HG03280 (cell line): ENCODE measurements around the gene PFN3.
"Not testable (repeated sequence)": the region's sequence is repeated elsewhere in the genome, so short reads cannot be mapped to it uniquely, and the experiment has no call there.

Source experiments
- ATAC-seq: cut with Tn5 transposase; IDR thresholded peaks from one replicate; pipeline ENCODE4 v1.9.1; 2021; ENCODE audit warnings: mild to moderate bottlenecking, moderate library complexity; ENCODE audit not compliant: unreplicated experiment

Gene PFN3

GRCh38 chr5:177425801-177426565 lies 25.5 kb upstream of the PFN3 start:
- peak; percentile 75 for ATAC-seq

DNA sequence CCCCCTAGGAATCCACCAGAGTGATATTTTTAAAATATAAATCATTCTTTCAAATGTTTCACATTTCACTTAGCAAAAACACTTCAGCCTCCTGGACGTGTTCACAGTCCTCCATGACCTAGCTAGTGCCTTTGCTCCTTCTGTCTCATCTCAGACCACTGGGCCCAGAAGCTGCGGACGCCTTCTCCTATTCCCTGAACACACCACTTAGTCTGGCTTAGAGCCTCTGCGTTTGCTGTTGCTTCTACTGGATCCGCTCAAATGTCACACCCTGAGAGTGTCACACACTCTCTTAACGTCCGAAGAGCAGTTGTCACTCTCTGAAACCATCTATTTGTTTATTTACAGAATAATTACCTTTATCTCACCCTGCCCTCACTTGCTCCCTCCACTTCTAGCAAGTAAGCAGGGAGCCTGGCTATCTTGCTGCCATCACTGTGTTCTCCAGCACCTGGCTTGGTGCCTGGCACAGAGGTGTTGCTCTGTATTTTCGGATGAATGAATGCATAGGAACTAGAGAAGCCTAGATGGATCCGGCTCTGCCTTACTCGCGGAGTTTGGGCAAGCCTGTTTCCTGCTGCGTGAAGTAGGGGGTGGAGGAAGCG lies 24.8 kb upstream of the PFN3 start:
- ATAC-seq, result no peak

DNA sequence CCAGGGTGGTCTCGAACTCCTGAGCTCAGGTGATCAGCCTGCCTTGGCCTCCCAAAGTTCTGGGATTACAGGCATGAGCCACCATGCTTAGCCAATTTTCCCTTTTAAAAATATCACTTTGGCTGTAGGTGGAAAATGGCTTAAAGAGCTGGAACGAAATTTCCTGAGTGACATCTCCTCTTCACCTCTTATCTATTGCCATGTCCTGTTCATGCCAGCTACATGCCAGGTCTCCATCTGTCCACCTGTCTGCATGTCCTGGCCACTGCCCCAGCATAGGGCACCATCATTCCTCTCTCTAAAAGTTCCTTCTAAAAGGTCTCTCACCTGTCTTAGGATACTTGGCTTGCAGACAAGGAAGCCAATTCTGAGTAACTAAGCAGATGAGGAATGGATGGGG lies 23.2 kb upstream of the PFN3 start:
- no peak for ATAC-seq

- ATAC-seq, result no peak
Observed at GRCh38 chr5:177421062-177421798, 20.8 kb upstream of the PFN3 start.

DNA sequence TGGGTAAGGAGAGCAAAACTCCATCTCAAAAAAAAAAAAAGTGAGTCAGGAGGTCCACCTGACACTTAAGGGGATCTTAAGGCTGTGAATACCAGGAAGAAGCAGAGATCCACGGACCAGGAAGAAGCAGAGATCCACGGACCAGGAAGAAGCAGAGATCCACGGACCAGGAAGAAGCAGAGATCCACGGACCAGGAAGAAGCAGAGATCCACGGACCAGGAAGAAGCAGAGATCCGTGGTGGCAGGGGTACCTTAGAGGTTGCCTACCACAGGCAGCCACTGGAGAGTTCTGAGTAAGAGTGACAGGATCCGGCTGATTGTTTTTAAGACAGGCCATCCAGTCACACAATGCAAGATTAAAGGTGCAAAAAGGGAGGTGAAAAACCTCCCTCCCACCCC lies 20.0 kb upstream of the PFN3 start:
- not testable (repeated sequence) for ATAC-seq

GRCh38 chr5:177419046-177419445 lies 18.6 kb upstream of the PFN3 start:
- ATAC-seq, result no peak

DNA sequence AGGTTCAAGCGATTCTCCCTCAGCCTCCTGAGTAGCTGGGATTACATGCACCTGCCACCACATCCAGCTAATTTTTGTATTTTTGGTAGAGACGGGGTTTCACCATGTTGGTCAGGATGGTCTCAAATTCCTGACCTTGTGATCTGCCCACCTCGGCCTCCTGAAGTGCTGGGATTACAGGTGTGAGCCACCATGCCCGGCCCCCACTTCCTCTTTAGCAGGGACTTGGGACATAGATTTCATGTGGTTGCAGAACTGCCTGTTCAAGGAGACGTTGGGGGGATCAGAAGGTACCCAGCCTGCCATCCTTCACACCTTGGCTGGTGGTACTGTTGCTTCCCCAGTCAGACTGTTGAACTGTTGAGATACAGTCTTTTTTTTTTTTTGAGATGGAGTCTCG lies 16.6 kb upstream of the PFN3 start:
- not testable (repeated sequence) for ATAC-seq

- no peak for ATAC-seq
Observed at GRCh38 chr5:177414481-177414880, 14.0 kb upstream of the PFN3 start.

- peak; percentile 74 for ATAC-seq
Observed at GRCh38 chr5:177412603-177413233, 12.3 kb upstream of the PFN3 start.

- no peak for ATAC-seq
Observed at GRCh38 chr5:177410575-177410974, 10.1 kb upstream of the PFN3 start.

GRCh38 chr5:177409043-177409801 lies 8.8 kb upstream of the PFN3 start, which contains the start of gene F12:
F12 (minus strand) TSS chr5:177409564; CDS start chr5:177409527, 37 bp downstream.
- ATAC-seq, result no peak

GRCh38 chr5:177405805-177406204 lies 5.3 kb upstream of the PFN3 start:
- ATAC-seq, result no peak

GRCh38 chr5:177405312-177405711 lies 4.9 kb upstream of the PFN3 start:
- ATAC-seq, result no peak

DNA sequence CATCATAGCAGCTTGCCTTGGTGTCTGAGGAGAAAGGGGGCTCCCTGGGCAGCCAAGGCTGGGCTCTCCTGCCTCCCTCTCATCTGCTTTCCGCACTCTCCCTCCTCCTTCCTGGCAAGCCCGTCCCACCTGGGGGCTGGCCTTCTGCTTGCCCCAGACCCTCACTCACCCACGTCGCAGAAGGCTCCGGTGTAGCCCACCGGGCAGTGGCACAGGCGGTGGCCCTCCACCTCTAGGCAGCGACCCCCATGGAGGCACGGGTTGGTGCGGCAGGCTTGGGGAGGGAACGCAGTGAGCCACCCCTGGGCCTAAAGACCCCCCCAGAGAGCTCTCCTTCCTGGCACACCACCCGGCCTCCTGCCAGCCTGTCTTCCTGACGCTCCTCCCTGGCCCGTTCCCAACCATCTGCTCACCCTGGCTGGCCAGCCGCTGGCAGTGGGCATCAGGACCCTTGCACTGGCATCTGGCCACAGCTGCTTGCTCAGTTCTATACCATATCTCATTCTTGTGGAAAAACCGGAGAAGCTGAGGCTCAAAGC lies 4.2 kb upstream of the PFN3 start:
- ATAC-seq, result no peak

GRCh38 chr5:177403792-177404640 lies 3.6 kb upstream of the PFN3 start:
- ATAC-seq, result peak; percentile 82

GRCh38 chr5:177403102-177403791 lies 2.8 kb upstream of the PFN3 start:
- ATAC-seq, result peak; percentile 17

GRCh38 chr5:177402271-177403043 lies 2.0 kb upstream of the PFN3 start:
- no peak for ATAC-seq

DNA sequence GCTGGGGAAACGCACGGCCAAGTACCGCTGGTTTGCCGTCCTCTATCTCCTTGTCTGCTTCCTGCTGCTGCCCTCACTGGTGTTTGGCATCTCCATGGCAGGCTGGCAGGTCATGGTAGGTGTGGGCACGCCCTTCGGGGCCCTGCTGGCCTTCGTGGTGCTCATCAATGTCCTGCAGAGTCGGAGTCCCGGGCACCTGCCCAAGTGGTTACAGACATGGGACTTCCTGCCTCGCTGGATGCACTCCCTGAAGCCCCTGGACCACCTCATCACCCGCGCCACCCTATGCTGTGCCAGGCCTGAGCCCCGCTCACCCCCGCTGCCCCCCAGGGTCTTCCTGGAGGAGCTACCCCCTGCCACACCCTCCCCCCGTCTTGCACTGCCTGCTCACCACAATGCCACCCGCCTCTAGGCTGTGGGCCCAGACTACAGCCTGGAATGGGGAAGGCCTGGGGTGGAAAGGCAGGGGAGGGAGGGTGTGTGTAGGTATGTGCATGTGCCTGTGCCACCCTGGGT lies 2.5 kb downstream of the PFN3 start:
- ATAC-seq, result no peak
